Heart left ventricle (tissue), 16 donors: ENCODE data around the gene ENO4. TPM values are rescaled to one million over a fixed set of nuclear protein-coding genes. Genes with fewer than 3 reads are reported as not detected.

Experiments used
- ATAC-seq, 4 donors: fragments of 200-7000 bp; cut with Tn5 transposase; one replicate each; pipeline ENCODE4 v1.9.1; 2020 to 2022; ENCODE audit warnings: moderate library complexity in 4 of 4, mild to moderate bottlenecking in 3 of 4, moderate number of reproducible peaks in 1 of 4
- DNase-seq, 5 donors: peaks; one replicate each; pipeline ENCODE4 v3.0.0-alpha.2; 2020
- H3K27ac ChIP-seq, 12 donors: fragments of 200-600 bp; sonication (generic) in 4 of 12; one replicate each; pipeline versions ENCODE4 v1.5.0 to v1.8.0; 2016 to 2022; ENCODE audit warnings: mild to moderate bottlenecking in 2 of 12
- H3K27me3 ChIP-seq, 9 donors: fragments of 200-600 bp; sonication (generic) in 2 of 9; one replicate each; pipeline versions ENCODE4 v1.5.1 to v1.8.0; 2016 to 2022; ENCODE audit warnings: mild to moderate bottlenecking in 3 of 9
- H3K36me3 ChIP-seq, 9 donors: fragments of 200-600 bp; sonication (generic) in 2 of 9; one replicate each; pipeline versions ENCODE4 v1.5.0 to v1.8.0; 2018 to 2022; ENCODE audit warnings: mild to moderate bottlenecking in 2 of 9
- H3K4me1 ChIP-seq, 12 donors: fragments of 200-600 bp; sonication (generic) in 4 of 12; one replicate each; pipeline versions ENCODE4 v1.5.0 to v1.8.0; 2016 to 2022; ENCODE audit warnings: mild to moderate bottlenecking in 3 of 12
- H3K4me3 ChIP-seq, 12 donors: fragments of 200-600 bp; sonication (generic) in 4 of 12; one replicate each; pipeline versions ENCODE4 v1.5.0 to v1.8.0; 2017 to 2022; ENCODE audit warnings: mild to moderate bottlenecking in 9 of 12, moderate library complexity in 4 of 12
- H3K9me3 ChIP-seq, 12 donors: fragments of 200-600 bp; sonication (generic) in 4 of 12; one replicate each; pipeline versions ENCODE4 v1.5.0 to v1.8.0; 2016 to 2022; ENCODE audit warnings: mild to moderate bottlenecking in 1 of 12
- POLR2A ChIP-seq, 2 donors: fragments of 450-650 bp; IDR thresholded peaks; one replicate each; pipeline ENCODE4 v1.6.1; 2017; ENCODE audit warnings: antibody characterized with exemption in 2 of 2, mild to moderate bottlenecking in 2 of 2, moderate library complexity in 2 of 2
- WGBS, 4 donors: extraction: QIAGEN DNeasy Blood & Tissue Kit in 2 of 4; methylation state at CpG; one replicate each; pipeline versions ENCODE4 v1.1.5 to v1.1.7; 2013 to 2018; 5-methylcytosine and 5-hydroxymethylcytosine counted together
- intact Hi-C, 10 donors: fragments of 100-400 bp; cut with DNase I; formaldehyde crosslinking; loops; one replicate each; pipeline versions ENCODE4 v1.11.1 to v1.14.2; 2022
- polyA plus RNA-seq, 2 donors: library from polyadenylated mRNA; stranded (reverse); fragments of 200-250 nt; gene quantifications; one replicate each; pipeline ENCODE4 v1.2.3, GENCODE V29; 2013
- total RNA-seq, 9 donors: library from RNA; depleted of rRNA in 2 of 9; stranded (reverse); fragments of >200 nt in 2 of 9; fragmentation: NEBNext Ultra II Directional in 3 of 9; extraction: Animal tissue kit (Norgen Biotek cat#: 25700) in 3 of 9; gene quantifications; one replicate each; pipeline versions ENCODE4 v1.1.0 to v1.2.4, GENCODE V29; 2016 to 2023
- TF ChIP-seq, protein P1 (sequence below), 12 donors: fragments of 200-600 bp; sonication (generic) in 4 of 12; IDR thresholded peaks; one replicate each; pipeline versions ENCODE4 v1.5.0 to v1.8.0; 2018 to 2022; ENCODE audit warnings: antibody characterized with exemption in 12 of 12, mild to moderate bottlenecking in 5 of 12
- donor health status: ischemic (EF 13 %, LVEDD 7.1; RV severe dilation, severe dysfunction).
- donor health status: healthy with polysubstance abuse.
- donor health status: DM: no; HTN: yes; CAD: no.
- donor health status: DM: no; HTN: no; CAD: no.
- donor health status: ischemic (EF 25% LVEDD 6.9; RV normal size, moderate dysfunction).
- donor health status: ischemic (EF 25% LVEDD 5.7; RV mildly dilated, moderate dysfunction).
- donor health status: healthy.
- donor health status: DM: yes; HTN: yes; CAD: no.
- donor health status: ischemic (EF 35%, LVEDD 5.7; RV mildly dilated, moderate dysfunction).
- donor health status: nonischemic (EF 11% LVEDD 7.7; RV severe dilation, severe dysfunction).
- donor health status: DM: yes; HTN: yes; CAD: no.
- donor health status: PGD.
- donor health status: ischemic (EF 29% LVEDD 5.4; RV normal size, mild dysfunction).
- donor health status: nonischemic (EF 23%, LVEDD 6.1; RV moderate dilation, normal function).

The ENO4 gene
- total and polyA plus RNA-seq, 11 donors = 0.03 to 1.8 (median 0.19) TPM; not detected in 7

DNA sequence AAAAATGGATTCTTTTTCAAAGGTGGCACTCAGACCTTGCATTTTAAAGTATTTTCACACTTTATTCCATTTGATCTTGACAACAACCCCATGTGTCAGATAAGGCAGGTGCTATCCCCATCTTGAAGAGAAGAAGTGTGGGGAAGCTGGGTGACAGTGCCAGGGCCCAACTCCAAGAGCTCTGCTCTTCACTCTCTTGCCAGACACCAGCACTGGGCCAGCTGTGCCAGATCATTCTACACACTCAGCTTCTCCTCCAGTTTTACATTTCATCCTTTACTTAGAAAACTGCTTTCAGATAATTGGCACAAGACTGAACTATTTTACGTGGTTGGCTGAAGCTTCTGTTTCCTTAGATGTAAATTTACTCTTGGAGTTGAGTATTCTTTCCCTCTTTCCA lies 64.4 kb downstream of the ENO4 start:
- 65 to 85% (median 75%) methylated on average over 1 of the region's 1 CpG for WGBS, 4 donors
- DNase-seq = peak in 1 of 5 donors; percentile 25

DNA sequence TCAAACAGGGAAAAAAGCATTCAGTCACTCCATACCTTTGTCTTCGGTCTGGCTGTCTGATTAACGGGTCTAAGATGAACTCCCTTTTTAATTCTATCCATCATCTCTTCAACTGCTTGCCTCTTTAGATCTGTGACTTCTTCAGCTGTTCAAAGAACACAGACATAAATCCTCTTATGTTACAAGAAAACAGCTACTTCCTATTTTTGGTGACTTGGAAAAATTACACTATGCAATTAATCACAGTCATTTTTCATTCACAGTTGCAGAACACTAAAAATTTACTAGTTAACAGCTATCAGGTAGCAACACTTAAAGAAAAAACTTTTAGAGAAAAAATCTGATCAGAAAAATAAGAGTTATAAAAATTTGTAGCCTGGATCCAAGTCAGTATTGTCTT lies 66.0 kb downstream of the ENO4 start:
- Histone ChIP-seq H3K9me3 (no peaks in the 10 kb centered on the region), H3K27ac (no peak overlapping the region), H3K4me3 (no peak overlapping the region), H3K4me1 (no peaks in the 10 kb centered on the region), H3K27me3 (no peaks in the 10 kb centered on the region), H3K36me3 (peaks cover 0 to 14% (median 0%) of the 10 kb centered on the region in 9 donors)
- intact Hi-C loops = no loop called here
- 79 to 86% (median 82%) methylated on average over 2 of the region's 2 CpGs for WGBS, 4 donors
- no peak for TF ChIP-seq POLR2A (IDR thresholded peaks at IDR 0.05)
- TF ChIP-seq, protein P1, sequence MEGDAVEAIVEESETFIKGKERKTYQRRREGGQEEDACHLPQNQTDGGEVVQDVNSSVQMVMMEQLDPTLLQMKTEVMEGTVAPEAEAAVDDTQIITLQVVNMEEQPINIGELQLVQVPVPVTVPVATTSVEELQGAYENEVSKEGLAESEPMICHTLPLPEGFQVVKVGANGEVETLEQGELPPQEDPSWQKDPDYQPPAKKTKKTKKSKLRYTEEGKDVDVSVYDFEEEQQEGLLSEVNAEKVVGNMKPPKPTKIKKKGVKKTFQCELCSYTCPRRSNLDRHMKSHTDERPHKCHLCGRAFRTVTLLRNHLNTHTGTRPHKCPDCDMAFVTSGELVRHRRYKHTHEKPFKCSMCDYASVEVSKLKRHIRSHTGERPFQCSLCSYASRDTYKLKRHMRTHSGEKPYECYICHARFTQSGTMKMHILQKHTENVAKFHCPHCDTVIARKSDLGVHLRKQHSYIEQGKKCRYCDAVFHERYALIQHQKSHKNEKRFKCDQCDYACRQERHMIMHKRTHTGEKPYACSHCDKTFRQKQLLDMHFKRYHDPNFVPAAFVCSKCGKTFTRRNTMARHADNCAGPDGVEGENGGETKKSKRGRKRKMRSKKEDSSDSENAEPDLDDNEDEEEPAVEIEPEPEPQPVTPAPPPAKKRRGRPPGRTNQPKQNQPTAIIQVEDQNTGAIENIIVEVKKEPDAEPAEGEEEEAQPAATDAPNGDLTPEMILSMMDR (IDR thresholded peaks at IDR 0.05) = no peak
- ATAC-seq (no peak), DNase-seq (no peak)

More for the DNA sequence above, 64.4 kb downstream of the ENO4 start:
- peak in 2 of 4 donors; percentile 65 to 68 for ATAC-seq
- TF ChIP-seq POLR2A (IDR thresholded peaks at IDR 0.05) = no peak
- TF ChIP-seq, protein P1 (IDR thresholded peaks at IDR 0.05) = no peak
- Histone ChIP-seq H3K36me3 (peaks cover 0 to 14% (median 0%) of the 10 kb centered on the region in 9 donors), H3K9me3 (no peaks in the 10 kb centered on the region), H3K27me3 (no peaks in the 10 kb centered on the region), H3K27ac (no peak overlapping the region), H3K4me3 (no peak overlapping the region), H3K4me1 (no peaks in the 10 kb centered on the region)
- intact Hi-C loops = no loop called here

DNA sequence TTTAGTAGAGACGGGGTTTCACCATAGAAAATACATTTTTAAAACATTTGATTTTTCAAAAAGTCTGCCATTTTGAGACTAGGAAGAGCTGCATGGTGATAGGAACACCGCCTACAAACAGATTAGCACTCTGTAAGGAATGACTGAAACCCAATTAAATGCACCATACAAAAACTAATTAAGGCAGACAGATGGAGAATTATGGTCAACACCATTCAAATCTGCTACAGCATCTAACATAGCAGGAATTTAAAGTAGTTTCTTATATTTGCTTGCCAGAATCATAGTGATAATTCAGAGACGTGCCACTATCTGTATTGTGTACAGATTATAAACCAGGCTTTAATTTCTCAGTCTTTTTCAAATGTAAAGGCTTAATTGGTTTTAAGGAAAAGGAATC lies 68.2 kb downstream of the ENO4 start:
- ATAC-seq (no peak), DNase-seq (no peak)
- Histone ChIP-seq H3K4me3 (no peak overlapping the region), H3K27ac (no peak overlapping the region), H3K4me1 (no peaks in the 10 kb centered on the region), H3K27me3 (no peaks in the 10 kb centered on the region), H3K9me3 (no peaks in the 10 kb centered on the region), H3K36me3 (peaks cover 0 to 8% (median 0%) of the 10 kb centered on the region in 9 donors)
- no peak for TF ChIP-seq POLR2A (IDR thresholded peaks at IDR 0.05)
- TF ChIP-seq, protein P1 (IDR thresholded peaks at IDR 0.05) = no peak
- WGBS, 4 donors = 86 to 92% (median 90%) methylated on average over 3 of the region's 3 CpGs
- intact Hi-C loops = no loop called here

DNA sequence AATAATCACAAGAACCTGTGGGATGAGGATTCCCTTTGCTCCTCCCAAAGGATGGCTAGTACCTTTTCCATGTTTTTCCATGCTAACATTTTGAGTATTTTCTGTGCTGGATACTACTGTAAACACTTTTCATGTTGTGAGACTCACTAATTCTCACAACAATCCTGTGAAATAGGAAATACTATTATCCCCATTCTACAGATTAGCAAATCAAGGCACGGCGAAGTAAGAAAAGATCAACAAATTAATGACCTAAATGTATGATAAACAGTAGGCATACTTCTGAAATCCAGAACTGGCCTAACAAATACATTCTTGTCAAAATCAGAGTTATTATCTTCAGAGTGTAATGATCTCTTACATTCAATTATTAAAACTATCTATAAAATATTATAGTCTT lies 69.3 kb downstream of the ENO4 start:
- Histone ChIP-seq H3K27me3 (no peaks in the 10 kb centered on the region), H3K9me3 (no peaks in the 10 kb centered on the region), H3K4me1 (no peaks in the 10 kb centered on the region), H3K27ac (no peak overlapping the region), H3K4me3 (no peak overlapping the region), H3K36me3 (peaks cover 0 to 4% (median 0%) of the 10 kb centered on the region in 9 donors)
- DNase-seq (no peak), ATAC-seq (no peak)
- TF ChIP-seq POLR2A (IDR thresholded peaks at IDR 0.05) = no peak
- intact Hi-C loops = no loop called here
- WGBS, 4 donors = 93 to 96% (median 95%) methylated on average over 2 of the region's 2 CpGs

DNA sequence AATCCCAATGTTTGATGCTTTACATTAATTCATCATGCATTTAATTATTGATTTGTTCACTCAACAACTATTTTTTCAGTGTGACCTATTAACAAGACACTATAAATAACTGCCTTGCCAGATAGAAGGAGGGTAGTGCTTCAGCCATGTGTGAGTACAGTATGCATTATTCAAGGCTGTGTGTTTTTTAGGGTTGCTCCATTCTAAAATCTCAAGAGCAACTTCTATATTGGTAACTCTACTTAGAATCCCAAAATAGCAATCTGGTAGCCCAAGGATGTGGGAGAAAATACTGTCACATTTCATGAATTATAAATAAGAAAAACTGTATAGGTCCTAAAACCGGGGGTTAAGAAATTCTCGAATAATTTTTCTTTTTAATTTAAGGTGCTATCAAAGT lies 69.9 kb downstream of the ENO4 start:
- H3K27me3 ChIP-seq = no peaks in the 10 kb centered on the region
- H3K9me3 ChIP-seq = no peaks in the 10 kb centered on the region
- H3K4me3 ChIP-seq = no peak overlapping the region
- no peaks in the 10 kb centered on the region for H3K4me1 ChIP-seq
- H3K27ac ChIP-seq = no peak overlapping the region
- WGBS, 4 donors = 86 to 98% (median 92%) methylated on average over 2 of the region's 2 CpGs
- no peak for TF ChIP-seq POLR2A (IDR thresholded peaks at IDR 0.05)
- TF ChIP-seq, protein P1 (IDR thresholded peaks at IDR 0.05) = no peak
- ATAC-seq (no peak), DNase-seq (no peak)
- intact Hi-C loops = no loop called here
- H3K36me3 ChIP-seq = peaks cover 0 to 4% (median 0%) of the 10 kb centered on the region in 9 donors
